ENCODE results near the gene DUSP28. TPM values are rescaled to one million over a fixed set of nuclear protein-coding genes. Genes with fewer than 3 reads are reported as not detected.

Gene DUSP28
- total RNA-seq, 3 donors from 2014 or later: 3.5 to 5.3 (median 4.3) TPM

DNA sequence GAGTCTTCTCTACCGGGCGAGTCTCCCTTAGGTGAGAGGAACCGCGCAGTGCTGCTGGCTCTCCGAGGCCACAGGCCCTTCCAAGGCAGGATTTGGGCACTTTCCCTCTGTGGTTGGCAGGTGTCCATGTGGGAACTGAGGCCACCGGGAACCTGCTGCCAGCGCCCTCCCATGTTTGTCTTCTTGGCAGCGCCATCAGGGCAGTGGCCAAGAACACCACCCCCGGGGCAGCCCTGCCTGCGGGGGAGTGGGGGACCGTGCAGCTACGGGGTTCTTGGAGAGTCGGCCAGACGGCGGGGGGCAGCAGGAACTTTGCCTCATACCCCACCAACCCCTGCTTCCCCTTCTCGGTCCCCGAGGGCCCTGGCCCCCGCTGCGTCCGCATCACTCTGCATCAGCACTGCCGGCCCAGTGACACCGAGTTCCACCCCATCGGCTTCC lies 36.4 kb downstream of the DUSP28 start:
- TF ChIP-seq, protein P1, sequence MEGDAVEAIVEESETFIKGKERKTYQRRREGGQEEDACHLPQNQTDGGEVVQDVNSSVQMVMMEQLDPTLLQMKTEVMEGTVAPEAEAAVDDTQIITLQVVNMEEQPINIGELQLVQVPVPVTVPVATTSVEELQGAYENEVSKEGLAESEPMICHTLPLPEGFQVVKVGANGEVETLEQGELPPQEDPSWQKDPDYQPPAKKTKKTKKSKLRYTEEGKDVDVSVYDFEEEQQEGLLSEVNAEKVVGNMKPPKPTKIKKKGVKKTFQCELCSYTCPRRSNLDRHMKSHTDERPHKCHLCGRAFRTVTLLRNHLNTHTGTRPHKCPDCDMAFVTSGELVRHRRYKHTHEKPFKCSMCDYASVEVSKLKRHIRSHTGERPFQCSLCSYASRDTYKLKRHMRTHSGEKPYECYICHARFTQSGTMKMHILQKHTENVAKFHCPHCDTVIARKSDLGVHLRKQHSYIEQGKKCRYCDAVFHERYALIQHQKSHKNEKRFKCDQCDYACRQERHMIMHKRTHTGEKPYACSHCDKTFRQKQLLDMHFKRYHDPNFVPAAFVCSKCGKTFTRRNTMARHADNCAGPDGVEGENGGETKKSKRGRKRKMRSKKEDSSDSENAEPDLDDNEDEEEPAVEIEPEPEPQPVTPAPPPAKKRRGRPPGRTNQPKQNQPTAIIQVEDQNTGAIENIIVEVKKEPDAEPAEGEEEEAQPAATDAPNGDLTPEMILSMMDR (IDR thresholded peaks at IDR 0.05): no peak
- ATAC-seq (no peak), DNase-seq (peak in 1 of 3 donors; percentile 24)
- Histone ChIP-seq H3K4me1 (ENCODE audit: low read depth) (no peaks in the 10 kb centered on the region), H3K9me3 (no peaks in the 10 kb centered on the region), H3K36me3 (ENCODE audit: low read depth) (no peaks in the 10 kb centered on the region), H3K4me3 (no peak overlapping the region)
- intact Hi-C loops (cut with DNase I, micrococcal nuclease): no loop called here

DNA sequence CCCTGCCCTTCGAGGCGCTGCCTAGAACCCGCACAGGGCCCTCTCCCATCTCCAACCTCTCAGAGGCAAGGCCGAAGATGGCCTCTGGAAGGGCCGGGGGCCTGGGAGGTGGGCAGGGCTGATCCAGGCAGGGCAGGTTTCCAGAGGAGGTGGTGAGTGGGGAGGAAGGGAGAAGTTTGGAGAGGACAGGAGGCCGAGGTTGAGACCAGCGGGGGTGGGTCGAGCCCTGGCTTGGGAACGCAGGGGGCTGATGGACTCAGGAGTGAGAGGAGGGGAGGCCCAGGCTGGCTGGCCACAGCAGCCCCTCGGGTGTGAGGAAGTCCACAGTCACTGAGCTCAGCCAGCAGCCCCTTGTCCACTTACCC lies 36.9 kb downstream of the DUSP28 start:
- Histone ChIP-seq H3K4me1 (ENCODE audit: low read depth) (no peaks in the 10 kb centered on the region), H3K36me3 (ENCODE audit: low read depth) (no peaks in the 10 kb centered on the region), H3K9me3 (no peaks in the 10 kb centered on the region), H3K4me3 (no peak overlapping the region)
- intact Hi-C loops (cut with DNase I, micrococcal nuclease): no loop called here
- ATAC-seq (no peak), DNase-seq (peak in 1 of 3 donors; percentile 22)
- TF ChIP-seq, protein P1 (IDR thresholded peaks at IDR 0.05): no peak

DNA sequence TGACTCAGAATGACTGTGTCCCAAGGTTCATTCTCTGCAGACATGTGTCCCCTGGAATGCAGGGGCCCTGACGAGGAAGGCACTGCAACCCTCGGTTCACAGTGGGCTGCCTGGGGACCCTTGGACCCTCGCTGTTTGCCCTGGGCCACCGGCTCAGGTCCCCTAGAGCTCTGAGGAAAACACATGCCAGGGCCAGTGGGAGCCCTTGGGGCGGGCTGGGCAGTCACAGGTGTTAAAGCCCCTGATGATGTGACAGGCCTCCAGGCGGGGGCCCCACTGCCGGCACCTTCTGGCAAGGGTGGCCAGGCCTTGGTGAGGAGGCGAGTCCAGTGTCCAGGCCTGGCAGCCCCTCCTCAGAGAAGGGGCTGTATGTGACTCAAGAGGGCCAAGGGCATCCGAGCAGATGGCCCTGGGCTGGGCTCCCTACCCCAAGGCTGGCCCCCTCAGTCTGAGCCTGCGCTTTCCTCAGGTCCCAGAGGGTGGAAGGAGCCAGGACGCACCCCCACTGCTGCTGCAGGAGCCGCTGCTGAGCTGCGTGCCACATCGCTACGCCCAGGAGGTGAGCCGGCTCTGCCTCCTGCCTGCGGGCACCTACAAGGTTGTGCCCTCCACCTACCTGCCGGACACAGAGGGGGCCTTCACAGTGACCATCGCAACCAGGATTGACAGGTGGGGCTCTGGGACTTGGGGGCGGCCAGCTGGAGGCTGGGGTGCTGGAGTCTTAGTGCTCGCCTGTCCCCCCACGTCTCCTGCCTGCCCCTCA lies 37.4 kb downstream of the DUSP28 start:
- H3K4me1 ChIP-seq (ENCODE audit: low read depth): no peaks in the 10 kb centered on the region
- DNase-seq: peak in 1 of 3 donors; percentile 48
- intact Hi-C loops (cut with DNase I, micrococcal nuclease): no loop called here
- ATAC-seq: no peak
- no peak overlapping the region for H3K4me3 ChIP-seq
- no peaks in the 10 kb centered on the region for H3K9me3 ChIP-seq
- no peaks in the 10 kb centered on the region for H3K36me3 ChIP-seq (ENCODE audit: low read depth)
- TF ChIP-seq, protein P1 (IDR thresholded peaks at IDR 0.05): no peak

DNA sequence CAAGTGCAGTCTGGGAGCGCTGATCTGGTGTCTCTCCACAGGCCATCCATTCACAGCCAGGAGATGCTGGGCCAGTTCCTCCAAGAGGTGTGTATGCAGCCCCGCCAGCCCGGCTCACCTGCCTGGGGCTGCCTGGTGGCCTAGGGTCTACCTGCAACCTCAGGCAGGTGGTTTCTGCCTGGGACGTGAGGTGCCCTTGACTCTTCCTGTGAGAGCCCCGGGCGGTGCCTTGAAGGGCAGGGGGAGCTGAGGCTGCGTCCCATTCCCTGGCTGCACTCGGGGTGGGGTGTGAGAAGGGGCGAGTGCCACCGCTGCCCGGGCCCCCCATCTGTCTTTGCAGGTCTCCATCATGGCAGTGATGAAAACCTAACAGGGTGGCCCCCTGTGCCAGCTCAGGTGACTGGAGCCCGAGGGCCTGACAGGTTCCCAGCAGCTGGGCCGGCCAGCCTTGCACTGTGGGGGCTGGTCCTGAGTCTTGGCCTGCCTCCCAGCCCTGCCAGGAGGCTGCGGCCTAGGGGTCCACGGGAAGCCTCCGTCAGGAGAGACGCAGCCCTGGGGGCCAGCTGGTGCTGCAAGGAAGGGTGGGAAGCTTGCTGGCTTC lies 38.3 kb downstream of the DUSP28 start:
- Histone ChIP-seq H3K4me1 (ENCODE audit: low read depth) (peaks cover 7% of the 10 kb centered on the region), H3K4me3 (no peak overlapping the region), H3K36me3 (ENCODE audit: low read depth) (no peaks in the 10 kb centered on the region), H3K9me3 (no peaks in the 10 kb centered on the region)
- intact Hi-C loops (cut with DNase I, micrococcal nuclease): no loop called here
- peak in 2 of 3 donors; percentile 23 to 38 for DNase-seq
- TF ChIP-seq, protein P1 (IDR thresholded peaks at IDR 0.05): no peak
- no peak for ATAC-seq

DNA sequence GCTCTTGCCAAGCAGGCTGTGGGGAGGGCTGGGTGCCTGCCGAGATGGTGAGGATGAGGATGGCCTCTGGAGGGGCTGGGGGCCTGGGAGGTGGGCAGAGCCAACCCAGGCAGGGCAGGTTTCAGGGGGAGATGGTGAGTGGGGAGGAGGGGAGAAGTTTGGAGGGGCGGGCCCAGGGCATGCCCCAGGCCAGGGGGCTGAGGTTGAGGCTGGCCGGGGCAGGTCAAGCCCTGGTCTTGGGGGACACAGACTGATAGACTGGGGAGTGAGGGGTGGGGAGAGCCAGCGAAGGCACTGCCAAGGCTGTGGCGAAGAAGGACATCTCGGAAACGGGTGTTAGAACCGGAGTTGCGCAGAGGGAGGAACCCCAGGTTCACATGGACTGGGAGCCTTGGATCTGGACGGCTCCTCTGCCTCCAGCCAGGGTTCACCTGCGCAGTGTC lies 39.0 kb downstream of the DUSP28 start:
- H3K36me3 ChIP-seq (ENCODE audit: low read depth): no peaks in the 10 kb centered on the region
- H3K4me3 ChIP-seq: no peak overlapping the region
- intact Hi-C loops (cut with DNase I, micrococcal nuclease): no loop called here
- H3K4me1 ChIP-seq (ENCODE audit: low read depth): peaks cover 14% of the 10 kb centered on the region
- no peaks in the 10 kb centered on the region for H3K9me3 ChIP-seq
- DNase-seq (peak in 1 of 3 donors; percentile 33), ATAC-seq (no peak)
- TF ChIP-seq, protein P1 (IDR thresholded peaks at IDR 0.05): no peak

All from mucosa of descending colon (tissue), 3 donors.